NCI-H2196 treated with DMSO at 0.1 percent for 48 hours (cell line): Measurements from ENCODE around the gene TSPAN10.

Source experiments
- DNase-seq: peaks from one replicate; lab custom pipeline; 2025; ENCODE audit not compliant: unreplicated experiment; lab: John Stamatoyannopoulos, UW

The TSPAN10 gene

GRCh38 chr17:81631482-81631881 lies 5.5 kb upstream of the TSPAN10 start:
- no peak for DNase-seq

- no peak for DNase-seq
These were observed 1.6 kb upstream of the TSPAN10 start for GRCh38 chr17:81635431-81635830.

- no peak for DNase-seq
These were observed 957 bp upstream of the TSPAN10 start for GRCh38 chr17:81635973-81636504.

GRCh38 chr17:81638683-81639082 lies 1.7 kb downstream of the TSPAN10 start:
- no peak for DNase-seq

- DNase-seq = no peak
These were observed 3.0 kb downstream of the TSPAN10 start for GRCh38 chr17:81640011-81640410.

GRCh38 chr17:81641825-81642489 lies 5.0 kb downstream of the TSPAN10 start:
- no peak for DNase-seq

- DNase-seq = no peak
These were observed 7.5 kb downstream of the TSPAN10 start for GRCh38 chr17:81644496-81644895.

- DNase-seq = no peak
These were observed 8.3 kb downstream of the TSPAN10 start for GRCh38 chr17:81644976-81645952.

- DNase-seq = no peak
These were observed 10.0 kb downstream of the TSPAN10 start for GRCh38 chr17:81646869-81647600.

GRCh38 chr17:81647640-81648012 lies 10.6 kb downstream of the TSPAN10 start:
- DNase-seq = no peak

GRCh38 chr17:81648013-81648706 lies 11.2 kb downstream of the TSPAN10 start:
- DNase-seq = no peak

- DNase-seq = no peak
These were observed 11.7 kb downstream of the TSPAN10 start for GRCh38 chr17:81648707-81649085.

GRCh38 chr17:81650951-81651350 lies 14.0 kb downstream of the TSPAN10 start:
- DNase-seq = no peak

- DNase-seq = peak; percentile 68
These were observed 14.7 kb downstream of the TSPAN10 start for GRCh38 chr17:81651692-81652091.

- no peak for DNase-seq
These were observed 16.1 kb downstream of the TSPAN10 start for GRCh38 chr17:81652906-81653771.

- no peak for DNase-seq
These were observed 18.6 kb downstream of the TSPAN10 start for GRCh38 chr17:81655378-81656117.

GRCh38 chr17:81656118-81656743 lies 19.2 kb downstream of the TSPAN10 start, which contains the start of gene PDE6G:
TSS of gene PDE6G (minus strand) at chr17:81656542. CDS start at chr17:81653305, 3,237 bp downstream.
- DNase-seq = no peak

GRCh38 chr17:81656835-81657234 lies 19.8 kb downstream of the TSPAN10 start:
- no peak for DNase-seq
